ENCODE measurements around the gene C1GALT1C1L. TPM values are rescaled to one million over a fixed set of nuclear protein-coding genes. Genes with fewer than 3 reads are reported as not detected.

C1GALT1C1L gene
- total RNA-seq, 2 donors from 2014 or later, result 2.6 TPM; not detected in 1

DNA sequence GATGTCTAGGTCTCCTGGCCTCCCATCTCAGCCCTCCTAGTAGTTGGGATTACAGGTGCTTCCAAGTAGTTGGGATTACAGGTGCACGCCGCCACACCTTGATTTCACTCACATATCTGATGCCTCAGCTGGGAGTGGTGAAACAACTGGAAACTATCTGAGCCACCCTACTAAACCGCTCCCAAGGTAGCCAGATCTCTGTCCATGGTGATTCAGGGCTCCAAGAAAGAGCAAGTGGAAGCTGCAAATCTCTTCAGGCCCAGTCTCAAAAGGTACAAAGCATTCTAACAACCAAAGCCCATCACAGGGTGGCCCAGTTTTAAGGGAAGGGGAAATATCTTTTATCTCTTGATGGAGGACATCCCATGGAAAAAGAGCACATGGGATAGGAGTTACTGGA, 19.0 kb downstream of the C1GALT1C1L start:
- DNase-seq (no peak), ATAC-seq (no peak)
- Histone ChIP-seq H3K9me3 (no peaks in the 10 kb centered on the region), H3K4me3 (no peak overlapping the region), H3K4me1 (no peaks in the 10 kb centered on the region), H3K27ac (no peak overlapping the region), H3K36me3 (replicated peaks in 1 of 2; ENCODE audit: insufficient read depth in 1 of 2, low read depth in 2 of 2) (no peaks in the 10 kb centered on the region), H3K27me3 (no peaks in the 10 kb centered on the region)
- no peak for TF ChIP-seq POLR2A (IDR thresholded peaks at IDR 0.05)
- TF ChIP-seq CTCF (IDR thresholded peaks at IDR 0.05), result no peak
- intact Hi-C loops (cut with DNase I), result no loop called here
- WGBS, 2 donors, result 90 to 100% methylated on average over 3 of the region's 3 CpGs

- no peak for DNase-seq
- no peaks in the 10 kb centered on the region for H3K36me3 ChIP-seq (replicated peaks in 1 of 2; ENCODE audit: insufficient read depth in 1 of 2, low read depth in 2 of 2)
- H3K9me3 ChIP-seq, result no peaks in the 10 kb centered on the region
- intact Hi-C loops (cut with DNase I), result no loop called here
- H3K4me3 ChIP-seq, result no peak overlapping the region
- H3K4me1 ChIP-seq, result no peaks in the 10 kb centered on the region
- 27 to 53% methylated on average over 2 of the region's 2 CpGs for WGBS, 2 donors
- no peak for ATAC-seq
- no peak overlapping the region for H3K27ac ChIP-seq
- no peaks in the 10 kb centered on the region for H3K27me3 ChIP-seq
- TF ChIP-seq POLR2A (IDR thresholded peaks at IDR 0.05) (no peak), CTCF (IDR thresholded peaks at IDR 0.05) (no peak)
Measured at GRCh38 chr2:43653506-43653905, 22.7 kb downstream of the C1GALT1C1L start.

GRCh38 chr2:43648994-43649701, 27.1 kb downstream of the C1GALT1C1L start:
- no peak for DNase-seq
- intact Hi-C loops (cut with DNase I), result no loop called here
- Histone ChIP-seq H3K27ac (no peak overlapping the region), H3K4me1 (no peaks in the 10 kb centered on the region), H3K9me3 (no peaks in the 10 kb centered on the region), H3K4me3 (no peak overlapping the region), H3K36me3 (replicated peaks in 1 of 2; ENCODE audit: insufficient read depth in 1 of 2, low read depth in 2 of 2) (no peaks in the 10 kb centered on the region), H3K27me3 (no peaks in the 10 kb centered on the region)
- no peak for ATAC-seq
- 88% methylated on average over 3 of the region's 3 CpGs for WGBS, 2 donors
- TF ChIP-seq CTCF (IDR thresholded peaks at IDR 0.05) (no peak), POLR2A (IDR thresholded peaks at IDR 0.05) (no peak)

- H3K27me3 ChIP-seq, result no peaks in the 10 kb centered on the region
- H3K27ac ChIP-seq, result no peak overlapping the region
- H3K4me3 ChIP-seq, result no peak overlapping the region
- no peaks in the 10 kb centered on the region for H3K4me1 ChIP-seq
- 93 to 100% methylated on average over 1 of the region's 1 CpG for WGBS, 2 donors
- DNase-seq (no peak), ATAC-seq (no peak)
- no peaks in the 10 kb centered on the region for H3K9me3 ChIP-seq
- no peak for TF ChIP-seq CTCF (IDR thresholded peaks at IDR 0.05)
- no peak for TF ChIP-seq POLR2A (IDR thresholded peaks at IDR 0.05)
- intact Hi-C loops (cut with DNase I), result no loop called here
- H3K36me3 ChIP-seq (replicated peaks in 1 of 2; ENCODE audit: insufficient read depth in 1 of 2, low read depth in 2 of 2), result no peaks in the 10 kb centered on the region
Measured at GRCh38 chr2:43643680-43644079, 32.5 kb downstream of the C1GALT1C1L start.

DNA sequence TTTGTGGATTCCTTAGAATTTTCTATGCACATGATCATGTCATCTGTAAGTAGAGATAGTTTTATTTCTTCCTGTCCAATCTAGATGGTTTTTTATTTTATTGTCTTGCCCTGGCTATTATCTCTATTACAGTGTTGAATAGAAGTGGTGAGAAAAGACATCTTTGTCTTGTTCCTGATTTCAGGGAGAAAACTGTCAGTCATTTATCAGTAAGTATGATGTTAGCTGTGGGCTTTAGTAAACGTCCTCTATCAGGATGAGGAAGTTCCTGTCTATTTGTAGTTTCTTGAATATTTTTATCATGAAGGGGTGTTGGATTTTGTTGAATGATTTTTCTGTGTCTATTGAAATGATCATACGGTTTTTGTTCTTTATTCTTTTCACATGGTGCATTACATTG, 33.9 kb downstream of the C1GALT1C1L start:
- no peak for ATAC-seq
- Histone ChIP-seq H3K36me3 (replicated peaks in 1 of 2; ENCODE audit: insufficient read depth in 1 of 2, low read depth in 2 of 2) (no peaks in the 10 kb centered on the region), H3K4me3 (no peak overlapping the region), H3K27me3 (no peaks in the 10 kb centered on the region), H3K27ac (no peak overlapping the region), H3K9me3 (no peaks in the 10 kb centered on the region), H3K4me1 (peaks cover 8% of the 10 kb centered on the region)
- 35 to 39% methylated on average over 2 of the region's 2 CpGs for WGBS, 2 donors
- no peak for DNase-seq
- intact Hi-C loops (cut with DNase I), result no loop called here
- TF ChIP-seq CTCF (IDR thresholded peaks at IDR 0.05) (no peak), POLR2A (IDR thresholded peaks at IDR 0.05) (no peak)
